Measurements from ENCODE around the gene ARHGEF19. TPM values are rescaled to one million over a fixed set of nuclear protein-coding genes. Genes with fewer than 3 reads are reported as not detected.

ARHGEF19 gene
- total and polyA plus RNA-seq, 2 of the 13 experiments (the other 11 are each of a cell fraction or from before 2014, with no cell fraction given), result 1.7 to 1.8 TPM

- TF ChIP-seq ZNF607 (CRISPR knock-in tag; IDR thresholded peaks at IDR 0.05; ENCODE audit: borderline replicate concordance) (no peak), PAF1 (CRISPR knock-in tag; IDR thresholded peaks at IDR 0.05) (no peak), HOXA7 (CRISPR knock-in tag; IDR thresholded peaks at IDR 0.05) (no peak), THAP9 (CRISPR knock-in tag; IDR thresholded peaks at IDR 0.05; ENCODE audit: borderline replicate concordance) (no peak), ZBTB49 (CRISPR knock-in tag; IDR thresholded peaks at IDR 0.05; ENCODE audit: borderline replicate concordance) (no peak), ZNF550 (CRISPR knock-in tag; IDR thresholded peaks at IDR 0.05; ENCODE audit: borderline replicate concordance) (no peak), RFX3 (CRISPR knock-in tag; IDR thresholded peaks at IDR 0.05) (no peak), JUND (CRISPR knock-in tag; IDR thresholded peaks at IDR 0.05) (peak; percentile 98), SP4 (CRISPR knock-in tag; IDR thresholded peaks at IDR 0.05) (no peak; the same call in 1 of the 2 replicates), ZNF335 (CRISPR knock-in tag; IDR thresholded peaks at IDR 0.05) (0 out of 2 replicates have a peak, but pooled peaks have one; percentile 19), ZNF646 (CRISPR knock-in tag; IDR thresholded peaks at IDR 0.05) (peak; percentile 54; the same call in 1 of the 2 replicates)
- TF ChIP-seq, protein P1, sequence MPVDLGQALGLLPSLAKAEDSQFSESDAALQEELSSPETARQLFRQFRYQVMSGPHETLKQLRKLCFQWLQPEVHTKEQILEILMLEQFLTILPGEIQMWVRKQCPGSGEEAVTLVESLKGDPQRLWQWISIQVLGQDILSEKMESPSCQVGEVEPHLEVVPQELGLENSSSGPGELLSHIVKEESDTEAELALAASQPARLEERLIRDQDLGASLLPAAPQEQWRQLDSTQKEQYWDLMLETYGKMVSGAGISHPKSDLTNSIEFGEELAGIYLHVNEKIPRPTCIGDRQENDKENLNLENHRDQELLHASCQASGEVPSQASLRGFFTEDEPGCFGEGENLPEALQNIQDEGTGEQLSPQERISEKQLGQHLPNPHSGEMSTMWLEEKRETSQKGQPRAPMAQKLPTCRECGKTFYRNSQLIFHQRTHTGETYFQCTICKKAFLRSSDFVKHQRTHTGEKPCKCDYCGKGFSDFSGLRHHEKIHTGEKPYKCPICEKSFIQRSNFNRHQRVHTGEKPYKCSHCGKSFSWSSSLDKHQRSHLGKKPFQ (CRISPR knock-in tag; IDR thresholded peaks at IDR 0.05; ENCODE audit: insufficient replicate concordance), result peak; percentile 89
- TF ChIP-seq, protein P2, sequence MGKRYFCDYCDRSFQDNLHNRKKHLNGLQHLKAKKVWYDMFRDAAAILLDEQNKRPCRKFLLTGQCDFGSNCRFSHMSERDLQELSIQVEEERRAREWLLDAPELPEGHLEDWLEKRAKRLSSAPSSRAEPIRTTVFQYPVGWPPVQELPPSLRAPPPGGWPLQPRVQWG (CRISPR knock-in tag; IDR thresholded peaks at IDR 0.05; ENCODE audit: borderline replicate concordance, low read depth), result no peak
Observed at GRCh38 chr1:16181887-16182719, 30.3 kb downstream of the ARHGEF19 start (continued).

Data from HepG2 (cell line).